ENCODE measurements around the gene ARL10. TPM values are rescaled to one million over a fixed set of nuclear protein-coding genes. Genes with fewer than 3 reads are reported as not detected.

ARL10 gene
- total RNA-seq, 6 experiments from 2014 or later: 0.93 to 2.4 (median 1.1) TPM

- no peak for DNase-seq
These were observed 47.9 kb downstream of the ARL10 start for GRCh38 chr5:176413255-176413565.

GRCh38 chr5:176413709-176414191 lies 48.5 kb downstream of the ARL10 start:
- intact Hi-C loops (cut with DNase I): loop anchor here in 1 of 2 donors (10.0 kb wide), 1 partner anchor 241 kb away; no protein-coding TSS in a partner anchor
- no CpG with 5 or more reads among the region's 7 CpGs for WGBS (ENCODE audit: insufficient coverage, low coverage, low lambda C conversion rate, missing lambda C conversion rate)
- no peak for ATAC-seq
- H3K9me3 ChIP-seq: no peaks in the 10 kb centered on the region
- TF ChIP-seq CTCF (IDR thresholded peaks at IDR 0.05): no peak
- TF ChIP-seq POLR2A (IDR thresholded peaks at IDR 0.05): no peak
- no peak overlapping the region for H3K4me3 ChIP-seq
- no peak overlapping the region for H3K27ac ChIP-seq
- peaks cover 0 to 8% (median 4%) of the 10 kb centered on the region in 4 donors for H3K36me3 ChIP-seq
- H3K27me3 ChIP-seq: no peaks in the 10 kb centered on the region
- DNase-seq: no peak
- H3K4me1 ChIP-seq: peaks cover 0 to 21% (median 2%) of the 10 kb centered on the region in 4 donors

More at GRCh38 chr5:176413255-176413565, 47.9 kb downstream of the ARL10 start:
- Histone ChIP-seq H3K4me3 (no peak overlapping the region), H3K9me3 (no peaks in the 10 kb centered on the region), H3K36me3 (peaks cover 0 to 8% (median 4%) of the 10 kb centered on the region in 4 donors), H3K27me3 (no peaks in the 10 kb centered on the region), H3K27ac (no peak overlapping the region), H3K4me1 (peaks cover 0 to 21% (median 2%) of the 10 kb centered on the region in 4 donors)
- no peak for ATAC-seq
- TF ChIP-seq CTCF (IDR thresholded peaks at IDR 0.05) (no peak), POLR2A (IDR thresholded peaks at IDR 0.05) (no peak)
- 80% methylated on average over 1 of the region's 2 CpGs for WGBS (ENCODE audit: insufficient coverage, low coverage, low lambda C conversion rate, missing lambda C conversion rate)
- intact Hi-C loops (cut with DNase I): loop anchor here in 1 of 2 donors (10.0 kb wide), 1 partner anchor 242 kb away; no protein-coding TSS in a partner anchor

- no peaks in the 10 kb centered on the region for H3K27me3 ChIP-seq
- ATAC-seq (no peak), DNase-seq (no peak)
- H3K4me3 ChIP-seq: no peak overlapping the region
- intact Hi-C loops (cut with DNase I): loop anchor here in 1 of 2 donors (10.0 kb wide), 1 partner anchor 240 kb away; no protein-coding TSS in a partner anchor
- WGBS (ENCODE audit: insufficient coverage, low coverage, low lambda C conversion rate, missing lambda C conversion rate): 36% methylated on average over 2 of the region's 3 CpGs
- no peak for TF ChIP-seq CTCF (IDR thresholded peaks at IDR 0.05)
- TF ChIP-seq POLR2A (IDR thresholded peaks at IDR 0.05): no peak
- H3K9me3 ChIP-seq: no peaks in the 10 kb centered on the region
- peaks cover 0 to 21% (median 2%) of the 10 kb centered on the region in 4 donors for H3K4me1 ChIP-seq
- no peak overlapping the region for H3K27ac ChIP-seq
- peaks cover 0 to 4% (median 4%) of the 10 kb centered on the region in 4 donors for H3K36me3 ChIP-seq
These were observed 49.4 kb downstream of the ARL10 start for GRCh38 chr5:176414704-176415103.

GRCh38 chr5:176415240-176415951 lies 50.1 kb downstream of the ARL10 start:
- ATAC-seq: peak in 1 of 4 donors; percentile 2
- 37% methylated on average over 8 of the region's 13 CpGs for WGBS (ENCODE audit: insufficient coverage, low coverage, low lambda C conversion rate, missing lambda C conversion rate)
- no peak for DNase-seq
- intact Hi-C loops (cut with DNase I): loop anchor here in 1 of 2 donors (10.0 kb wide), 1 partner anchor 239 kb away; no protein-coding TSS in a partner anchor
- Histone ChIP-seq H3K9me3 (no peaks in the 10 kb centered on the region), H3K4me1 (peaks cover 0 to 21% (median 2%) of the 10 kb centered on the region in 4 donors), H3K27me3 (no peaks in the 10 kb centered on the region), H3K36me3 (no peaks in the 10 kb centered on the region), H3K27ac (peak overlapping the region; percentile 84 to 88 (median 87)), H3K4me3 (peak overlapping the region; percentile 81 to 95 (median 89))
- TF ChIP-seq CTCF (IDR thresholded peaks at IDR 0.05): no peak
- TF ChIP-seq POLR2A (IDR thresholded peaks at IDR 0.05): no peak
